GM18519 (cell line): Measurements from ENCODE around the gene GALNS.

ENCODE experiments used
- ATAC-seq: cut with Tn5 transposase; IDR thresholded peaks from one replicate; pipeline ENCODE4 v1.9.1; 2021; ENCODE audit warnings: mild to moderate bottlenecking, moderate library complexity; ENCODE audit not compliant: unreplicated experiment, low FRiP score

GALNS gene

GRCh38 chr16:88861359-88861758, 4.6 kb upstream of the GALNS start:
- no peak for ATAC-seq

GRCh38 chr16:88859381-88860091, 2.8 kb upstream of the GALNS start:
- ATAC-seq: no peak

- no peak for ATAC-seq
These were observed 1.1 kb upstream of the GALNS start for GRCh38 chr16:88857728-88858339.

- ATAC-seq: no peak
These were observed 472 bp downstream of the GALNS start for GRCh38 chr16:88856122-88856827.

- ATAC-seq: no peak
These were observed 1.0 kb downstream of the GALNS start for GRCh38 chr16:88855736-88856121.

- ATAC-seq: no peak
These were observed 1.6 kb downstream of the GALNS start for GRCh38 chr16:88855176-88855575.

- no peak for ATAC-seq
These were observed 2.2 kb downstream of the GALNS start for GRCh38 chr16:88854306-88855111.

- no peak for ATAC-seq
These were observed 3.3 kb downstream of the GALNS start for GRCh38 chr16:88853325-88853941.

- ATAC-seq: no peak
These were observed 5.1 kb downstream of the GALNS start for GRCh38 chr16:88851616-88852015.

GRCh38 chr16:88850531-88851199, 6.1 kb downstream of the GALNS start:
- ATAC-seq: no peak

- no peak for ATAC-seq
These were observed 8.2 kb downstream of the GALNS start for GRCh38 chr16:88848557-88848956.

GRCh38 chr16:88847654-88848053, 9.1 kb downstream of the GALNS start:
- ATAC-seq: no peak

- no peak for ATAC-seq
These were observed 10.7 kb downstream of the GALNS start for GRCh38 chr16:88846088-88846487.

- no peak for ATAC-seq
These were observed 12.2 kb downstream of the GALNS start for GRCh38 chr16:88844419-88845036.

- no peak for ATAC-seq
These were observed 13.5 kb downstream of the GALNS start for GRCh38 chr16:88843256-88843655.

GRCh38 chr16:88842806-88843205, 13.9 kb downstream of the GALNS start:
- ATAC-seq: no peak

- no peak for ATAC-seq
These were observed 14.4 kb downstream of the GALNS start for GRCh38 chr16:88842308-88842756.

GRCh38 chr16:88841521-88842307, 15.0 kb downstream of the GALNS start:
- ATAC-seq: no peak
